WTC11 (cell line): ENCODE measurements around the gene MNAT1. TPM values are rescaled to one million over a fixed set of nuclear protein-coding genes. Genes with fewer than 3 reads are reported as not detected.

Experiments
- AR ChIP-seq: fragments of 250-450 bp; sonication (Bioruptor Pico); IDR thresholded peaks from 2 replicates; pipeline ENCODE4 v1.9.0; 2021; ENCODE audit warnings: mild to moderate bottlenecking
- ATF3 ChIP-seq: sonication (generic); formaldehyde crosslinking; conservative IDR thresholded peaks from 2 replicates; pipeline ENCODE4 v1.8.1; 2022; ENCODE audit warnings: mild to moderate bottlenecking, missing genetic modification reagents
- ATF6 ChIP-seq: sonication (generic); formaldehyde crosslinking; IDR thresholded peaks from 2 replicates; pipeline ENCODE4 v1.8.1; 2023; ENCODE audit warnings: mild to moderate bottlenecking, missing genetic modification reagents
- CBFB ChIP-seq: sonication (generic); formaldehyde crosslinking; IDR thresholded peaks from 2 replicates; pipeline ENCODE4 v1.8.1; 2022; ENCODE audit warnings: mild to moderate bottlenecking, low read depth, missing genetic modification reagents
- CREM ChIP-seq: sonication (generic); formaldehyde crosslinking; IDR thresholded peaks from 2 replicates; pipeline ENCODE4 v1.8.1; 2022; ENCODE audit warnings: mild to moderate bottlenecking, missing genetic modification reagents, moderate library complexity
- CTCF ChIP-seq: fragments of 200-600 bp; IDR thresholded peaks from 2 replicates; pipeline ENCODE4 v1.8.0; 2022; ENCODE audit warnings: antibody characterized with exemption
- FOXK1 ChIP-seq: sonication (generic); formaldehyde crosslinking; IDR thresholded peaks from 2 replicates; pipeline ENCODE4 v1.8.0; 2022; ENCODE audit warnings: mild to moderate bottlenecking, moderate library complexity, missing genetic modification reagents
- KAT7 ChIP-seq: sonication (generic); formaldehyde crosslinking; IDR thresholded peaks from 2 replicates; pipeline ENCODE4 v1.8.1; 2023; ENCODE audit warnings: missing genetic modification reagents, mild to moderate bottlenecking, borderline replicate concordance
- NFYB ChIP-seq: sonication (generic); formaldehyde crosslinking; conservative IDR thresholded peaks from 2 replicates; pipeline ENCODE4 v1.8.0; 2022; ENCODE audit warnings: low read depth, missing genetic modification reagents
- PREB ChIP-seq: sonication (generic); formaldehyde crosslinking; IDR thresholded peaks from 2 replicates; pipeline ENCODE4 v1.8.1; 2022; ENCODE audit warnings: mild to moderate bottlenecking, missing genetic modification reagents, moderate library complexity, borderline replicate concordance
- SMAD4 ChIP-seq: sonication (generic); formaldehyde crosslinking; IDR thresholded peaks from 2 replicates; pipeline ENCODE4 v1.8.0; 2022; ENCODE audit warnings: mild to moderate bottlenecking, missing genetic modification reagents
- SOX15 ChIP-seq: fragments of 250-450 bp; sonication (Bioruptor Pico); IDR thresholded peaks from 2 replicates; pipeline ENCODE4 v1.9.0; 2021; ENCODE audit warnings: mild to moderate bottlenecking
- TEAD1 ChIP-seq: sonication (generic); formaldehyde crosslinking; IDR thresholded peaks from 2 replicates; pipeline ENCODE4 v1.8.0; 2022; ENCODE audit warnings: mild to moderate bottlenecking, missing genetic modification reagents
- ZNF425 ChIP-seq: fragments of 250-450 bp; sonication (Bioruptor Pico); conservative IDR thresholded peaks from 2 replicates; pipeline ENCODE4 v1.9.0; 2021; ENCODE audit warnings: mild to moderate bottlenecking
- ZNF512 ChIP-seq: sonication (generic); formaldehyde crosslinking; IDR thresholded peaks from 2 replicates; pipeline ENCODE4 v1.8.1; 2022; ENCODE audit warnings: missing genetic modification reagents, borderline replicate concordance
- total RNA-seq: library from RNA; stranded (reverse); gene quantifications from 3 replicates; pipeline ENCODE4 v1.2.3, GENCODE V29; 2021

The MNAT1 gene
- total RNA-seq, 1 experiment from 2014 or later = 59.0 TPM

GRCh38 chr14:60980811-60981632 is 246.5 kb downstream of the MNAT1 start, which contains the start of the genes SLC38A6 and TRMT5 (continued):
- no peak for TF ChIP-seq CBFB (CRISPR knock-in tag)
- TF ChIP-seq ZNF512 (CRISPR knock-in tag) = no peak
- no peak; the same call in 1 of the 2 replicates for TF ChIP-seq NFYB
- TF ChIP-seq PREB (CRISPR knock-in tag) = no peak
- peak; percentile 99 for TF ChIP-seq CREM (CRISPR knock-in tag)
- TF ChIP-seq TEAD1 (CRISPR knock-in tag) = peak; percentile 58
- no peak for TF ChIP-seq AR (CRISPR knock-in tag)
- TF ChIP-seq SMAD4 = no peak
- TF ChIP-seq FOXK1 (CRISPR knock-in tag) = peak; percentile 82
- no peak for TF ChIP-seq ATF6 (CRISPR knock-in tag)
- TF ChIP-seq ATF3 (CRISPR knock-in tag) = no peak
- no peak for TF ChIP-seq CTCF
- TF ChIP-seq SOX15 = no peak
- no peak for TF ChIP-seq KAT7 (CRISPR knock-in tag)
- TF ChIP-seq ZNF425 (CRISPR knock-in tag) = no peak
